Measurements from ENCODE around the gene CDC25C.
"Not testable (repeated sequence)": the region's sequence is repeated elsewhere in the genome, so short reads cannot be mapped to it uniquely, and the experiment has no call there.

Gene CDC25C

DNA sequence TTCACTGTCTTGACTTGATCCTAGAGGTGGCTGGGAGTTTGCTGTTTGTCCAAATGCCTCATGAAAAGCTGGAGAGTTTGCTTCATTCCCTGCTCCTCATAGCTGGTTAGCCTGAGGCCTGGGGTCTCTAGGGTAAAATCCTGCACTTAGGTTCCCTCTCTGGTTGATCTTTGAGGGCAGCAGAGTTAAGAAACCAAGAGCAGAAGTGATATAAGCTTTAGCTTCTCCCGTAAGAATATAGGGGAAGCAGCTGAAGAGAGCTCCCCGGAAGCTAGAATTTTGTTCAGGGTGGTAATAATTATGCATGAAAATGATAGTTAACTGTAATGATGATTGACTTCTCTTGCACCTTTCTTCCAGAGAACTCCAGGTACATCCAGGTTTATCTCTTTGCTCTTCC, 7.9 kb upstream of the CDC25C start:
- peak overlapping the region; percentile 91 for H3K9ac ChIP-seq (ENCODE audit: low read length)
- H3K27me3 ChIP-seq (ENCODE audit: control insufficient read depth, insufficient read depth, low read length) = no peaks in the 10 kb centered on the region
- H3K4me3 ChIP-seq (ENCODE audit: low read length) = no peak overlapping the region
- no peaks in the 10 kb centered on the region for H3K36me3 ChIP-seq (ENCODE audit: control insufficient read depth, insufficient read depth, low read length)
- no peaks in the 10 kb centered on the region for H3K9me3 ChIP-seq (ENCODE audit: control insufficient read depth, low read length)
- H3K4me1 ChIP-seq (ENCODE audit: control insufficient read depth, insufficient read depth, low read length) = peaks cover 10% of the 10 kb centered on the region

DNA sequence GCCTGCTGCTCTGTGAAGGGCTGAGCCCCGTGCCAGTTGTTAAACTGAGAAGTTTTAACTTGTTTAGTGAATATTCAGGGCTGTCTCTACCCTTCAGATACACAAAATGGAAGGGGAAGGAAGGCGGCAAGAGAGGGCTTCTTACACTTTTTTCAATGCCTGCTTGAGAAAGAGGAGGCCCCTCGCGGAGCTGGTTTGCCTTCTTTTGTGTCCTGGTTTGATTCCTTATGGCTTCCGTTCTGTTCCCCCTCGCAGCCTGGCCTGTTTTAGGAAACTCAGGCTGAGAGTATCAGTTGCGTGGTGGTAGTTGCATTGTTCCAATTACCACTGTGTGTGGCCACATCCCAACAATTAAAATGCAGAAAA, 7.5 kb upstream of the CDC25C start:
- H3K4me3 ChIP-seq (ENCODE audit: low read length) = peak overlapping the region; percentile 79
- H3K36me3 ChIP-seq (ENCODE audit: control insufficient read depth, insufficient read depth, low read length) = no peaks in the 10 kb centered on the region
- H3K4me1 ChIP-seq (ENCODE audit: control insufficient read depth, insufficient read depth, low read length) = peaks cover 10% of the 10 kb centered on the region

DNA sequence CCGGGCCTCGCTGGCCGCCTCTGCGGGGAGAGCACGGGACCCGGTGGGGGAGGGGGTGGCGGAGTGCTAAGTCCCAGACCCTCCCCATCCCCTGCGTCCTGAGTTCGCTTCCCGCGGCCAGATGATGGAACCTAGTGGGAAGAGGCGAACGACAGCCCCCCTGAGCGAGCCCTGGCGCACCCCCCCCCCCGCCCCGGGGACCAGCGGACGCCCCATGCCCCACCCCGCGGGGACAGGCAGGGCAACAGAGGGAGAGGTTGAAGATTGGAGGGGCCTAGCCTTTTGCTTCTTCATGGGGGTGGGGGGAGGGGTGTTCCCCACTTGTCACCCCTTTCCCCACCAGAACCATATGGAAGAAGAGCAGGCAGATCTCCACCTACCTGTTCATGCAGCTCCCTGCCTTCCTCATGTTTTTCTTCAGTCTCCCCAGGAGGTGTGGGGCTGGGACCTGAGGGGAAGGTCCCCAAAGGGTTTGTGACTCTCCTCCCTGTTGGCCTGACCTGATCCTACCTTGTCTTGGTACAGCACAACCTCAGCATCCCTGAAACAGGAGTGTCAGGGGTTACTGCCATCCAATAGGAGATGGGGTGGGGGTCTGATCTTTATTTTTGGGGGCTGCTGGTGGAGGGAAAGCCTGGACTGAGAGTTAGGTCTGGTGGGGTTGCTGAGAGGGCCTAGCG, 6.9 kb upstream of the CDC25C start:
- Histone ChIP-seq H3K27me3 (ENCODE audit: control insufficient read depth, insufficient read depth, low read length) (no peaks in the 10 kb centered on the region), H3K9ac (ENCODE audit: low read length) (peak overlapping the region; percentile 91), H3K4me1 (ENCODE audit: control insufficient read depth, insufficient read depth, low read length) (peaks cover 10% of the 10 kb centered on the region), H3K9me3 (ENCODE audit: control insufficient read depth, low read length) (no peaks in the 10 kb centered on the region), H3K4me3 (ENCODE audit: low read length) (peak overlapping the region; percentile 79), H3K36me3 (ENCODE audit: control insufficient read depth, insufficient read depth, low read length) (no peaks in the 10 kb centered on the region)

More for the DNA sequence above, 7.5 kb upstream of the CDC25C start:
- Histone ChIP-seq H3K9ac (ENCODE audit: low read length) (peak overlapping the region; percentile 91), H3K9me3 (ENCODE audit: control insufficient read depth, low read length) (no peaks in the 10 kb centered on the region), H3K27me3 (ENCODE audit: control insufficient read depth, insufficient read depth, low read length) (no peaks in the 10 kb centered on the region)

DNA sequence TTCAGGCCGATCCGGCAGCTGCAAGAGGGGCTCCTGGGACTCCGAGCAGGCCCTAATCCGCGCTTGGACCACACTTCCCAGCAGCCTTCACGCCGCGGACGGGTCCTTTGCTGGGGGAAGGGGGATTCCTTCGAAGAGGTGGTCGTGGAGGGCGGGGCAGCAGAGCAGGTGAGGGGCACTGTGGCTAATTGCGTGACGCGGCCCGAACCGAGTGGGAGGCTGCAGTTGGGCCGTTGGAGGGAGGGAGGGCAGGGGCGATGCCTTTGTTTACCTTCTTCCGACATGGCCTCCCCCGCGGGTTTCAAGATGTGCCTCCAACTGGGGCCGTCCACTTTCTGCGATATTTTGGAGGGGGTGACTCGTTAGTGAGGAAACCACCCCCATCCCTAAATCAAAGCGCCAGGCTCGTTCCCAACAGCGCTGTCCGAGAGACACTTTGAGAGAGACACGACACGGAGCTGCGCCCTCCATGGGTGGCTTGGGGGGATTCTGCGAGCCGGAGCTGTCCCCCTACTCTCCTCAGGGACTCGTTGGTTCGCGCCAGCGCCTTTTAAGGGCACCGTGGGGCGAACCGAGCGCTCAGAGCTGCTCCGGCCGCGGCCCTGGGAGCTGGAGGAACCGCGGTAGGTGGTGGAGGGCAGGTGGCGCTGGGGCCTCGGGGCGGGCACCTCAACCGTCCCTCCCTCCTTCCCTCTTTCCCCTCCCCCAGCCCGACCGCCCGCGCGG, 6.2 kb upstream of the CDC25C start, which contains the start of gene FAM53C:
Gene FAM53C (plus strand): TSS at position 582 of the 726 bp plus-strand sequence. CDS start 3,070 bp downstream, outside the sequence.
- Histone ChIP-seq H3K9ac (ENCODE audit: low read length) (peak within 1 kb of the TSS; percentile 91), H3K27me3 (ENCODE audit: control insufficient read depth, insufficient read depth, low read length) (no peaks in the 10 kb centered on the region), H3K36me3 (ENCODE audit: control insufficient read depth, insufficient read depth, low read length) (no peaks in the 10 kb centered on the region), H3K9me3 (ENCODE audit: control insufficient read depth, low read length) (no peaks in the 10 kb centered on the region), H3K4me1 (ENCODE audit: control insufficient read depth, insufficient read depth, low read length) (peaks cover 10% of the 10 kb centered on the region), H3K4me3 (ENCODE audit: low read length) (peak within 1 kb of the TSS; percentile 79)

DNA sequence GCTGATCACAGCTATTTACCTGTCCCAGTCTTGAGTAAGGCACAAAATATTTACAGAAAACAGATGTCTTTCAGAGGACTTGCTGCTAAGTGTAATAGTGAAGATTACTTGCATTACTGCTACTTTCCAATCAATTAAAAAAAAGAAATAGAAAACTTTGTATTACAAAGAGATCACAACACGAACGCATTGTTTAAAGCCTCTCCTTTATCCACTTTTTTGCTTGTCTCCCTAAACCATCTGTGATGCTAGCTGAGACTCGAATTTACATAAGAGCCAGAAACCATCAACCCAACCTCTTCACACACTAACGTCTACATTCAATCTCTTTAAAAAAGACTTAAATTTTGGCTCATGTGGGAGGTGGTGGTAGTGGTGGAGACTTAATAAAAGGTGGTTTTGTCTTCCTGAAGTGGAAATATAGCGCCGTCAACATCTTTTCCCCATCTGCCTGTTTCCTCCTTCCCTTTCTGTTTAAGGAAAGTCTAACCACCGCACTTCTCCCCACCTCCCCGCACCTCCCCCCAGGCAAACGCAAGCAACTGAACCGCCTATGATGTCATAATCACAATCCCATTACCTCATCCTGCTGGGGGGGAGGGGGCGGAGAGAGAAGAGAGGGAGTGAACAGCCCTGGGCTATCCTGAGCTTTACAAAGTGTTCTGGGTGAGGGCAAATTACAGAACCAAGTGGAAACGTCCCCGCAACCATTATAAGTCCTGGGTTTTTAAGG, 5.5 kb upstream of the CDC25C start:
- Histone ChIP-seq H3K4me1 (ENCODE audit: control insufficient read depth, insufficient read depth, low read length) (peaks cover 10% of the 10 kb centered on the region), H3K4me3 (ENCODE audit: low read length) (peak overlapping the region; percentile 79), H3K9me3 (ENCODE audit: control insufficient read depth, low read length) (no peaks in the 10 kb centered on the region), H3K9ac (ENCODE audit: low read length) (peak overlapping the region; percentile 91), H3K36me3 (ENCODE audit: control insufficient read depth, insufficient read depth, low read length) (no peaks in the 10 kb centered on the region), H3K27me3 (ENCODE audit: control insufficient read depth, insufficient read depth, low read length) (no peaks in the 10 kb centered on the region)

DNA sequence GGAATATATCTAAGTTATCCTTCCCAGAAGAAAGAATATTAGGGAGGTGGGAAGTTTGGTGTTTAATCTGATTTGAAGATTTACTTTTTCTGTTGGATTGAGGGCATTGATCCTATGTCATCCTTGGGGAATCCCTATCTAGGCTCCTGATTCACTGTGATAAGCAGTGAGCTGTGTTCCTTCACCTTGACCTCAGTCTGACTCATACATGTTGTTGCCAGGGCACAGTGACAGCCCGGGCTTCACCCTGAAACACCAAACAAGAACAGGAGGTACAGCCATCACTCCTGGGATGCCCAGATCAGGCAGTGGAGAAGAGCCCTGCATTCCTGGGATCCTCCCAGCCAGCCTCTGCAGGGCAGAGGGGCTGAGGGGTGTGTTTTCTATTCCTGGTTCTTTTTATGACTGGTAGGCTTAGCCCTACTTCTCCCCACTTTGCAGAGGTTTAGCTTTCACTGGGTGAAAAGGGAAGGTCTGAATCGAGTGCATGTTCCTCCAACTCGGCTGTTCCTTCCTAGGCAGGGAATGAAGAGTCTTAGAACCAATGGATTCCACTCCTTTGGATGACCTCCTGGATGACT, 3.4 kb upstream of the CDC25C start:
- no peaks in the 10 kb centered on the region for H3K36me3 ChIP-seq (ENCODE audit: control insufficient read depth, insufficient read depth, low read length)

DNA sequence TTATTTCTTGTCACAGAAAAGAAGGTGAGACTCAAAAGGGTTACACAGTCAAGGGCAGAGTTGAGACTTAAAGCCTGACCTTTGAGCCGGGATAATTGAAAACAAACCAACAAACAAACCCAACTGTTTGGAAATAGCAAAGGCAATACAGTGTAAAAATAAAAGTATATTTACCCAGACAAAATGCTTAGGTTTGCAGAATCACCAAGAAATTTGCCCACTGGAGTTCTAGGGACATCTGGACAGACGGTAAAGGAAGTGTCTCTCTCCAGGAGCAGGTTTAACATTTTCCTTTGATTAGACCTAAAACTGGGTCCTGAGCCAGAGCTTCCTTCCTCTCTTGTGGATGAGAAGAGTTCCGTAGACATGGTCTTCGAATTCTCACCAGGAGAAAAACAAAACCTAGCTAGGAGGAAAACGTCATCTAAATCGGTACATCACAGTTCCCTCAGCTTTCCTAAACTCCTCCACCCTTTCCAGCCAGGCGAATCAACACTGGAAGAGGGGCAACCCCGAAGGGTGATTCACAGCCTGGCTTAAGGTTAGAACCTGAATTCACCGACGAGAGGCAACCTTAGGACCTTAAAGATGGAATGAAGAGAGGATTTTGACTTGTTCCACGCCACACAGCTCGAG, 673 bp downstream of the CDC25C start:
- H3K36me3 ChIP-seq (ENCODE audit: control insufficient read depth, insufficient read depth, low read length) = no peaks in the 10 kb centered on the region
- H3K27me3 ChIP-seq (ENCODE audit: control insufficient read depth, insufficient read depth, low read length) = no peaks in the 10 kb centered on the region
- H3K4me1 ChIP-seq (ENCODE audit: control insufficient read depth, insufficient read depth, low read length) = peaks cover 11% of the 10 kb centered on the region
- no peaks in the 10 kb centered on the region for H3K9me3 ChIP-seq (ENCODE audit: control insufficient read depth, low read length)
- peak overlapping the region; percentile 12 for H3K9ac ChIP-seq (ENCODE audit: low read length)
- peak overlapping the region; percentile 3 for H3K4me3 ChIP-seq (ENCODE audit: low read length)

More for the DNA sequence above, 3.4 kb upstream of the CDC25C start:
- H3K9ac ChIP-seq (ENCODE audit: low read length) = no peak overlapping the region
- H3K9me3 ChIP-seq (ENCODE audit: control insufficient read depth, low read length) = no peaks in the 10 kb centered on the region
- H3K4me1 ChIP-seq (ENCODE audit: control insufficient read depth, insufficient read depth, low read length) = peaks cover 21% of the 10 kb centered on the region
- H3K4me3 ChIP-seq (ENCODE audit: low read length) = no peak overlapping the region
- no peaks in the 10 kb centered on the region for H3K27me3 ChIP-seq (ENCODE audit: control insufficient read depth, insufficient read depth, low read length)

DNA sequence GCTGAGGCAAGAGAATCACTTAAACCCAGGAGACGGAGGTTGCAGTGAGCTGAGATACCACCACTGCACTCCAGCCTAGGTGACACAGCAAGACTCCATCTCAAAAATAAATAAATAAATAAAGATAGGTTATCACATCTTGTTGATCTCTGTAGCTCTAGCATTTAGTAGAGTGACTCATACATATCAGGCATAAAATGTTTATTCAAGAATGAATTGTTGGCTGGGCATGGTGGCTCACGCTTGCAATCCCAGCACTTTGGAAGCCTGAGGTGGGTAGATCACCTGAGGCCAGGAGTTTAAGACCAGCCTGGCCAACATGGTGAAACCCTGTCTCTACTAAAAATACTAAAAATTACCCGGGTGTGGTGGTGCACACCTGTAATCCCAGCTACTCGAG, 13.4 kb downstream of the CDC25C start:
- not testable (repeated sequence) for H3K27me3 ChIP-seq (ENCODE audit: control insufficient read depth, insufficient read depth, low read length); H3K9ac ChIP-seq (ENCODE audit: low read length); H3K9me3 ChIP-seq (ENCODE audit: control insufficient read depth, low read length); H3K4me3 ChIP-seq (ENCODE audit: low read length); H3K4me1 ChIP-seq (ENCODE audit: control insufficient read depth, insufficient read depth, low read length); H3K36me3 ChIP-seq (ENCODE audit: control insufficient read depth, insufficient read depth, low read length)

DNA sequence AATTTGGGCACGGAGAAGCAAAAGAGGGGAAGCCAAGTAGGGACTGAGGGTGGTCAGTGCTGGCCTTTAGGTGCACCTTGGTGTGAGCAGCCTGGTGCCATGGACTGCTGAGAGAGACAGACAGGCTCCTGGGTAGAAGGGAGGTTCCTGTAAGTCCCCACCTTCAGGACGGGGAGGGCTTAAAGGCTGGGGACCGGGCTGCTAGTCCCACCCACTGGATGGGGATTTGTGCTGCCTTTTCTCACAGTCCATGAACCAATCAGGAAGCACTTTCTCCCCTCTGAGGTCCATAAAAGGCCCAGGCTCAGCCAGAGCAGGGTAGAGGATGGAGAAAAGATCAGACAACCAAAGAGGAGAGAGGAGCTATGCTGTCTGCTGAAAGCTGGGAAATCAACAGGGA, 15.2 kb downstream of the CDC25C start:
- Histone ChIP-seq H3K9ac (ENCODE audit: low read length) (no peak overlapping the region), H3K4me1 (ENCODE audit: control insufficient read depth, insufficient read depth, low read length) (no peaks in the 10 kb centered on the region), H3K4me3 (ENCODE audit: low read length) (no peak overlapping the region), H3K36me3 (ENCODE audit: control insufficient read depth, insufficient read depth, low read length) (no peaks in the 10 kb centered on the region), H3K27me3 (ENCODE audit: control insufficient read depth, insufficient read depth, low read length) (no peaks in the 10 kb centered on the region), H3K9me3 (ENCODE audit: control insufficient read depth, low read length) (no peaks in the 10 kb centered on the region)

DNA sequence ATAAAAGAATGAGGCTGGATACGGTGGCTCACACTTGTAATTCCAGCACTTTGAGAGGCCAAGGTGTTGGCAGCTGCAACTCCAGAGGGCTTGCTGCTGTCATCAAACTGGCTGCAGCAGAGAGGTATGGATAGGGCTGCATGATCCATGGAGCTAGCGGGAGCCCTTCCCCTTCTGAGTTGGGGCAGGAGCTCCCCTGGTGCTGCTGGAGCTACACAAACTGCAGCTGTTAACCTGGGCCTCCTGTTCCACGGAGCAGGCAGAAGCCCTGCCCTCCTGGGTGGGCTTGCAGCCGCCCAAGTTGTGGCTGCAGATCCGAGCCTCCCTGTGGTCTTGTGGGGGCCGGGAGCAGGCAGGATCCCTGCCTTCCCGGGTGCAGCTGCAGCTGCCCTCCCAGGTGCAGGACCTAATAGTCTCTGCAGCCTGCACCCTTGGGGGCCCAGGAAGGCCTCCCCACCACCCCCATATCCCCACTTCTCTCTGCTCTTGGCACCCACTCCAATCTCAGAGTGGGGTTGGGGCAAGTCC, 15.8 kb downstream of the CDC25C start:
- Histone ChIP-seq H3K36me3 (ENCODE audit: control insufficient read depth, insufficient read depth, low read length) (no peaks in the 10 kb centered on the region), H3K4me3 (ENCODE audit: low read length) (no peak overlapping the region), H3K9ac (ENCODE audit: low read length) (no peak overlapping the region), H3K9me3 (ENCODE audit: control insufficient read depth, low read length) (no peaks in the 10 kb centered on the region), H3K27me3 (ENCODE audit: control insufficient read depth, insufficient read depth, low read length) (no peaks in the 10 kb centered on the region), H3K4me1 (ENCODE audit: control insufficient read depth, insufficient read depth, low read length) (no peaks in the 10 kb centered on the region)

DNA sequence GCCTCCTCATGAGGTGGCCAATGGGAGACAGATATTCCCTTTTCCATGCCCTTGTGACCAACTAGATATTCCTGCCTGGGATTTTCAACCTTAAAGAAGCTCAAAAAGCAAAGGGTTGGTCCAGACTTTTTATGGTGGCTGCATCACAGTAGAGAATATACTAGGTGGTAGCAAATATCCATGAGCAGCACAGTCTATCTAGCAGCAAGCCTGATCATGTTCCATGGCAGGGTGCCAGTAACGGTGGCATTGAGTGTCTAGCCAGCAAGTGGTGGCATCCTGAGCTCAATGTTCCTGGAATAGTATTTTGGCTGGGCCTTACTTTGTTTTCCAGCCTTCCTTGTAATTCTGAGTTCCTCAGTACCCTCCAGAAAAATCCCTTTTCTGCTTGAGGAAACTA, 25.8 kb downstream of the CDC25C start:
- Histone ChIP-seq H3K27me3 (ENCODE audit: control insufficient read depth, insufficient read depth, low read length) (no peaks in the 10 kb centered on the region), H3K36me3 (ENCODE audit: control insufficient read depth, insufficient read depth, low read length) (no peaks in the 10 kb centered on the region), H3K4me1 (ENCODE audit: control insufficient read depth, insufficient read depth, low read length) (no peaks in the 10 kb centered on the region), H3K9ac (ENCODE audit: low read length) (no peak overlapping the region), H3K4me3 (ENCODE audit: low read length) (no peak overlapping the region), H3K9me3 (ENCODE audit: control insufficient read depth, low read length) (no peaks in the 10 kb centered on the region)

All from mucosa of stomach (tissue), 1 donor.